ENCODE results near the gene SLC2A4. TPM values are rescaled to one million over a fixed set of nuclear protein-coding genes. Genes with fewer than 3 reads are reported as not detected.

Gene SLC2A4
- polyA plus RNA-seq, 5 donors = 0.80 to 2.7 (median 1.2) TPM

- DNase-seq = peak; percentile 27 to 28
Observed at GRCh38 chr17:7262935-7263800, 18.4 kb upstream of the SLC2A4 start.

- no peak for DNase-seq
Observed at GRCh38 chr17:7263801-7264078, 17.8 kb upstream of the SLC2A4 start.

GRCh38 chr17:7266784-7267183 lies 14.7 kb upstream of the SLC2A4 start:
- DNase-seq = no peak

- no peak for DNase-seq
Observed at GRCh38 chr17:7279448-7279847, 2.1 kb upstream of the SLC2A4 start.

GRCh38 chr17:7280519-7281073 lies 922 bp upstream of the SLC2A4 start:
- peak; percentile 76 to 82 for DNase-seq

GRCh38 chr17:7281953-7282751 lies 634 bp downstream of the SLC2A4 start:
- peak in 1 of 2 donors; percentile 33 for DNase-seq

- no peak for DNase-seq
Observed at GRCh38 chr17:7282752-7283321, 1.3 kb downstream of the SLC2A4 start.

- no peak for DNase-seq
Observed at GRCh38 chr17:7283471-7284216, 2.1 kb downstream of the SLC2A4 start.

GRCh38 chr17:7284911-7285310 lies 3.4 kb downstream of the SLC2A4 start:
- no peak for DNase-seq

GRCh38 chr17:7285679-7286078 lies 4.2 kb downstream of the SLC2A4 start:
- no peak for DNase-seq

- no peak for DNase-seq
Observed at GRCh38 chr17:7289256-7290032, 7.9 kb downstream of the SLC2A4 start.

GRCh38 chr17:7290166-7290565 lies 8.6 kb downstream of the SLC2A4 start:
- DNase-seq = no peak

- no peak for DNase-seq
Observed at GRCh38 chr17:7290685-7291084, 9.2 kb downstream of the SLC2A4 start.

- DNase-seq = no peak
Observed at GRCh38 chr17:7292194-7292593, 10.7 kb downstream of the SLC2A4 start.

- DNase-seq = no peak
Observed at GRCh38 chr17:7292729-7293128, 11.2 kb downstream of the SLC2A4 start.

GRCh38 chr17:7293159-7293558 lies 11.6 kb downstream of the SLC2A4 start:
- DNase-seq = no peak

- no peak for DNase-seq
Observed at GRCh38 chr17:7293816-7294613, 12.5 kb downstream of the SLC2A4 start.

- DNase-seq = no peak
Observed at GRCh38 chr17:7294614-7295153, 13.2 kb downstream of the SLC2A4 start, which contains the start of gene YBX2. TSS of gene YBX2 (minus strand) at chr17:7294639. CDS start at chr17:7294500, 139 bp downstream.

Measured in right lung (tissue), 5 donors.